ENCODE measurements around the gene USP6NL. TPM values are rescaled to one million over a fixed set of nuclear protein-coding genes. Genes with fewer than 3 reads are reported as not detected.

Gene USP6NL
- total and polyA plus RNA-seq, 4 donors: 24.6 to 30.8 (median 27.8) TPM

DNA sequence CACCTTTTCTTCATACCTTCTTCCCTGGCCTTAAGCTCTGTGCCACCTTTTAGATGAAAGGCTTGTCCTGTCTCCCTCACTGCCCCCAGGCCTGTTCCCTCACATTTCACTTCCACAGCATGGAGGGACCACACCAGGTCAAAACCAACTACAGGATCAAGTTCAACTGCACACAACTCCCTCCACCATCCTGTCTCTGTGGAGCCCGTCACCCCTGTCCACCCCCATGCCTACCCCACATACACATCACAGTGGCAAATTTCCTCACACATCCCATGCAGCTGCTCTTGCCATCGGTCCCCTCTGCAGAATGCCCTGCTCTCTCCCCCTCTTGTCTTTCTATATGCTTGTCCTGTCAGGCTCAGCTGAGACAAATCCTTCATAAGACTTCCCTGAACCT lies 154.1 kb downstream of the USP6NL start:
- Histone ChIP-seq H3K36me3 (ENCODE audit: control insufficient read depth, insufficient read depth, low read length) (no peaks in the 10 kb centered on the region), H3K4me3 (ENCODE audit: low read depth, low read length) (no peak overlapping the region), H3K27me3 (ENCODE audit: control insufficient read depth, insufficient read depth, low read length) (no peaks in the 10 kb centered on the region), H3K4me1 (ENCODE audit: control insufficient read depth, insufficient read depth, low read length) (no peaks in the 10 kb centered on the region), H3K9me3 (ENCODE audit: control insufficient read depth, insufficient read depth, low read length) (no peaks in the 10 kb centered on the region), H3K27ac (ENCODE audit: low read depth, low read length) (no peak overlapping the region)
- no peak for DNase-seq (ENCODE audit: low read depth in 4 of 6, low spot score in 6 of 6)
- 97% methylated on average over 2 of the region's 2 CpGs for WGBS (ENCODE audit: insufficient coverage)

DNA sequence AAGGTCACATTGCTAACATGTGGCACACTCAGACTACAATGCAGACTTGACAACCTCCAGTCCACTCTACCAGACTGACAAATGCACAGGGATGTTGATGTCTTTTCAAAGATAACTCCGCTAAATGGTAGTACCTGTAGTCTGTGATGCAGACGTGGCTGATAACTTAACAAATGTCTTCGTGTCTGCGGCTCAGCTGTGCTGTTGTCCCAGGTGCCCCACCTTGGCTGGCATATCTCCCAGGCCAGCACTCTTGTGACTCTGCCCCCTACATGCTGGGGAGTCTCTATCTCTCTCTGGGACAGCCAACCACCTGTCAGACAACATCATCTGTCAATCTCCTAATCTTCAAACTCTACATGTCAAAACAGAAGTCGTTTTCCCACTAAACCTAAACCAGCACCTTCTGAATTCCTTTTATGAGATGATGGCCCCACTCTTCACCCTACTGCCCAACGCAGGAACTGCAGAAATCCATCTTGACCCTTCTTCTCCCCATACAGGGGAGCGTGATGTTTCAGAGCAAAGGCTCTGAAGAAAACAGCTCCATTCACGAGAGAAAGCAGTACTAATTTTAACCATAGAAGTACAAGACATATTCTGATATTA lies 156.4 kb downstream of the USP6NL start:
- H3K27ac ChIP-seq (ENCODE audit: low read depth, low read length): no peak overlapping the region
- 84% methylated on average over 5 of the region's 8 CpGs for WGBS (ENCODE audit: insufficient coverage)
- H3K4me1 ChIP-seq (ENCODE audit: control insufficient read depth, insufficient read depth, low read length): no peaks in the 10 kb centered on the region
- no peak overlapping the region for H3K4me3 ChIP-seq (ENCODE audit: low read depth, low read length)
- no peaks in the 10 kb centered on the region for H3K9me3 ChIP-seq (ENCODE audit: control insufficient read depth, insufficient read depth, low read length)
- H3K36me3 ChIP-seq (ENCODE audit: control insufficient read depth, insufficient read depth, low read length): no peaks in the 10 kb centered on the region
- DNase-seq (ENCODE audit: low read depth in 4 of 6, low spot score in 6 of 6): no peak
- H3K27me3 ChIP-seq (ENCODE audit: control insufficient read depth, insufficient read depth, low read length): no peaks in the 10 kb centered on the region

DNA sequence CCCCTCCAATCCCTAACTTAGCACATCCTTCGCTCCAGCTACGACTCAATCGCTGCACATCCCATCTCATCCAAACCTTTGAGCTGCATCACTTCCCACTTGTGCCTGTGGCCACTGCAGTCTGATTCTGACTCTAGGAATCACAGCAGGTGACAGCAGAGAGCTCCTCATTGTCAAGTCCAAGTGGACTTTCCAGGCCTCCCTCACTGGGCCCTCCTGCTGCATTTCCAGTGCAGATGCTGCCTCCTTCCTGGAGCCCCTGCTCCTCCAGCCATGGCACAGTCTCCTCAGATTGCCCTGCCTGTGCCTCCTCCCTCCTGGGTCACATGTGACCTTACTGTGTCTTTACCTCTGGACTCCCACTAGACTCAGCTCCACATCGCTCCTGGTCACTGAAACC lies 157.3 kb downstream of the USP6NL start:
- H3K9me3 ChIP-seq (ENCODE audit: control insufficient read depth, insufficient read depth, low read length): no peaks in the 10 kb centered on the region
- no peak overlapping the region for H3K4me3 ChIP-seq (ENCODE audit: low read depth, low read length)
- no peak for DNase-seq (ENCODE audit: low read depth in 4 of 6, low spot score in 6 of 6)
- whole genome bisulfite sequencing (ENCODE audit: insufficient coverage): 94% methylated on average over 4 of the region's 4 CpGs
- peaks cover under 1% of the 10 kb centered on the region for H3K4me1 ChIP-seq (ENCODE audit: control insufficient read depth, insufficient read depth, low read length)
- H3K27ac ChIP-seq (ENCODE audit: low read depth, low read length): no peak overlapping the region
- no peaks in the 10 kb centered on the region for H3K36me3 ChIP-seq (ENCODE audit: control insufficient read depth, insufficient read depth, low read length)
- H3K27me3 ChIP-seq (ENCODE audit: control insufficient read depth, insufficient read depth, low read length): no peaks in the 10 kb centered on the region

DNA sequence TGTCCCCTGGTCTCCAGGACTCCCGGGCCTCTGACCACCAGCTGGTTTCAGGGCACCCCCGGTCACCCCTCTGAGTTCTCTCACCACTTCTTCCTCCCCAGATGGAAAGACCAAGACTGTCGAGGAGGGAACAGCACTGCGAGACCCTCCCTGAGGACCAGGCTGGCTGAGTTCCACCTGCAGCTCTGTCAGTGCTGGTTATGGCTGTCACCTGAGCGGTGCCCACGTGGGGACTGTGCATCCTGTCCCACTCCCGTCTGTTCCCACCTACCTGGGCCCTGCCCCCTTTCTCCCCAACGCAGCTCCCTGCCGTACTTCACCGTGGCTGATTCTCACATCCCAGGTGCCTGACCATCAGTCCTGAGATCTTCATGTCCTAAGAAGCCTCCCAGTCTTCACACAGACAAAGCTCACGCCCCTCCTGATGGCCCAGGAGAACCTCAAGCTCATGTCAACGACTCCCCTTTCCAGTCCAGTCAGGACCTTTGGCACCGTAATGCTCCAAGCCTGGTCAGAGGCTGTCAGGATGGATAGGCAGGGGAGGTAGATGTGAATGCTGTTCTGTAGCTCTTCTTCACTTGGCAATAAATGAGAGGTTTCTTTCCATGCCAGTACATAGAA lies 159.7 kb downstream of the USP6NL start:
- Histone ChIP-seq H3K9me3 (ENCODE audit: control insufficient read depth, insufficient read depth, low read length) (no peaks in the 10 kb centered on the region), H3K27ac (ENCODE audit: low read depth, low read length) (no peak overlapping the region), H3K4me3 (ENCODE audit: low read depth, low read length) (no peak overlapping the region), H3K36me3 (ENCODE audit: control insufficient read depth, insufficient read depth, low read length) (no peaks in the 10 kb centered on the region), H3K27me3 (ENCODE audit: control insufficient read depth, insufficient read depth, low read length) (no peaks in the 10 kb centered on the region), H3K4me1 (ENCODE audit: control insufficient read depth, insufficient read depth, low read length) (peaks cover 17% of the 10 kb centered on the region)
- DNase-seq (ENCODE audit: low read depth in 4 of 6, low spot score in 6 of 6): no peak
- 91% methylated on average over 12 of the region's 13 CpGs for WGBS (ENCODE audit: insufficient coverage)

DNA sequence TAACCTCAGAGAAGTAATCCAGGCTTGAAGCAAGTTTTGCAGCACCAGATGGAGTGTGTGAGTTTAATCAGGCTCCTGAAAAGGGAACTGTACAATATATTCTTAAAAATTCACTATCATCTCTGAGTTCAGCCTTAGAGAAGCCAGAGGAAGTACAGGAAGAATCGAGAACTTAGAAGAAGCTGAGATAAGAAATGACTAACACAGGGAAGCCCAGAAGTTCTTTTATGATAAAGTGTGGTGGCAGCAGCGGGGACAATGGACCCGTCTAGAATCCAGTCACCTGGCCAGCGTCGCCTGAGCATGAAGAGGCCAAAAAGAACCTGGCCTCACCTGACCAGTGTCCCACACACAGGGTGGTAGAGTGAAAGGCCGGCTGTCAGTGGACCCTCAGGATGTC lies 161.0 kb downstream of the USP6NL start:
- no peak for DNase-seq (ENCODE audit: low read depth in 4 of 6, low spot score in 6 of 6)
- Histone ChIP-seq H3K36me3 (ENCODE audit: control insufficient read depth, insufficient read depth, low read length) (no peaks in the 10 kb centered on the region), H3K9me3 (ENCODE audit: control insufficient read depth, insufficient read depth, low read length) (no peaks in the 10 kb centered on the region), H3K27me3 (ENCODE audit: control insufficient read depth, insufficient read depth, low read length) (no peaks in the 10 kb centered on the region), H3K4me1 (ENCODE audit: control insufficient read depth, insufficient read depth, low read length) (peaks cover 17% of the 10 kb centered on the region), H3K4me3 (ENCODE audit: low read depth, low read length) (no peak overlapping the region), H3K27ac (ENCODE audit: low read depth, low read length) (no peak overlapping the region)
- 61% methylated on average over 5 of the region's 6 CpGs for WGBS (ENCODE audit: insufficient coverage)

DNA sequence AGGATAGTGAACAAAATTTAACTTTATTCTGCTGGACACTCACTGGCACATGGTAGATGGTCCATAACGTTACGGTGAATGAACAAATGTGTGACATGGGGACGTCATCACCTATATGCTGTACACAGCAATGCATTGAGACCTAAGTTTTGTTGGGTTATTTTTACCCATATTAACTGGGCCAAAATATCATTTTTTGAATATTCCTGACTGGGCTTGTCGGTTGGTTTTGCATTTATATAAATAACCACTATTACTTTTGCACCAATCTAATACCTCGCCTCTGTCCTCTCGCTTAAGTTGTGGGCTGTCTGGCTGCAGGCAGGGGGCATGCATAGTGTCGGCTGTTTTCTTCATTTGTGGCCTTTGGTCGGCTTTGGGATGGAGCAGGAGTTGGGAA lies 161.7 kb downstream of the USP6NL start:
- WGBS (ENCODE audit: insufficient coverage): 77% methylated on average over 3 of the region's 8 CpGs
- no peak overlapping the region for H3K4me3 ChIP-seq (ENCODE audit: low read depth, low read length)
- no peaks in the 10 kb centered on the region for H3K36me3 ChIP-seq (ENCODE audit: control insufficient read depth, insufficient read depth, low read length)
- no peak overlapping the region for H3K27ac ChIP-seq (ENCODE audit: low read depth, low read length)
- no peak for DNase-seq (ENCODE audit: low read depth in 4 of 6, low spot score in 6 of 6)
- no peaks in the 10 kb centered on the region for H3K9me3 ChIP-seq (ENCODE audit: control insufficient read depth, insufficient read depth, low read length)
- peaks cover 17% of the 10 kb centered on the region for H3K4me1 ChIP-seq (ENCODE audit: control insufficient read depth, insufficient read depth, low read length)
- H3K27me3 ChIP-seq (ENCODE audit: control insufficient read depth, insufficient read depth, low read length): no peaks in the 10 kb centered on the region

DNA sequence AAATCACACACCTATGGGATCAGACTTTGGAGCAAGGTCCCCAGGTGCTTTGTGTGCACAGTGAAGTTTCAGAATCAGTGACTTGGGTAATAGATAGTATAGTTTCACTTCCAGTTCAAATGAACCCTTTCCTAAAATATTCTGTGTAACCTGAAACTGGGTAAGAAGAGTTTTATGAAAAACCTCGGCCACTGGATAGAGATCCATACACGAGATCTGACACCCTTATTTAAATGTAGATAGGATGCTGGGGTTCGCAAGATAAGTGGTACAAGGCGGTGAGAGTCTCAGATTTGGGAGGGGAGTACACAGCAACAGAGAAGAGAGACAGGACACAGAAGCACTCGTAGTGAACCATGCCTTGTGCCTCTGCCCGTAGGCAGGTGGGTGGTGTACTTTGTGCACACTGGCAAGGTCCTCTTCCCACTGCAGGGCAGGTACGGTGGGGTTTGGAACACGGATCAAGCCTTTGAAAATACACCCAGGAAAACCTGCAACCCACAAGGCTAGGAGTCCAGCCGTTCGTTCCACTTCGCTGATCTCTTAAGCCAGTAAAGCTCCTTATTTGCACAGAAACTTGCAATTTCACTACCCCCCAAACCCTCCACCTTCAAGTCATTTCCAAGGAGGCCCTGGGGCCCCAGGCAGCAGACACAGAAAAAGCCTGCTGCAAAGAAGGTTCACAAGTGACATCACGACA lies 162.8 kb downstream of the USP6NL start:
- no peak for DNase-seq (ENCODE audit: low read depth in 4 of 6, low spot score in 6 of 6)
- no peaks in the 10 kb centered on the region for H3K9me3 ChIP-seq (ENCODE audit: control insufficient read depth, insufficient read depth, low read length)
- no peaks in the 10 kb centered on the region for H3K36me3 ChIP-seq (ENCODE audit: control insufficient read depth, insufficient read depth, low read length)
- 70% methylated on average over 11 of the region's 12 CpGs for WGBS (ENCODE audit: insufficient coverage)
- no peaks in the 10 kb centered on the region for H3K27me3 ChIP-seq (ENCODE audit: control insufficient read depth, insufficient read depth, low read length)
- H3K4me3 ChIP-seq (ENCODE audit: low read depth, low read length): no peak overlapping the region
- H3K27ac ChIP-seq (ENCODE audit: low read depth, low read length): no peak overlapping the region
- H3K4me1 ChIP-seq (ENCODE audit: control insufficient read depth, insufficient read depth, low read length): peaks cover 17% of the 10 kb centered on the region

DNA sequence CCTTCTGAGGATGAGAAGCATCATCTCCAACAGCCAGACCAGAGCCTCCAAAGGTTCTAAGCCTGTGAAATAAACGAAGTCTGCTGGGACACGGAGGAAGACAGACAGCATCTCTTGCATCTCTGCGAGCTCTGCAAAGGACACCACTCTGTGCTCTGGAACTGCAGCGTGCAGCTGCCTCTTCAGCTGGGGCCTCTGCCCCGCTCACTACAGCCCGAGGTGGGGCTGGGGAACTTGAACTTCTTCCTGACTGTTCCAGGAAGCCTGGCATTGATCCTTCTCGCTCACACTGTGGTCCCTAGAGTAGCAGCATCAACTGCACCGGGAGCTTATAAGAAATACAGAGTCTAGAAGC lies 163.3 kb downstream of the USP6NL start:
- no peak for DNase-seq (ENCODE audit: low read depth in 4 of 6, low spot score in 6 of 6)
- peaks cover 17% of the 10 kb centered on the region for H3K4me1 ChIP-seq (ENCODE audit: control insufficient read depth, insufficient read depth, low read length)
- no peaks in the 10 kb centered on the region for H3K27me3 ChIP-seq (ENCODE audit: control insufficient read depth, insufficient read depth, low read length)
- no peaks in the 10 kb centered on the region for H3K36me3 ChIP-seq (ENCODE audit: control insufficient read depth, insufficient read depth, low read length)
- H3K9me3 ChIP-seq (ENCODE audit: control insufficient read depth, insufficient read depth, low read length): no peaks in the 10 kb centered on the region
- WGBS (ENCODE audit: insufficient coverage): 61% methylated on average over 8 of the region's 8 CpGs
- no peak overlapping the region for H3K4me3 ChIP-seq (ENCODE audit: low read depth, low read length)
- no peak overlapping the region for H3K27ac ChIP-seq (ENCODE audit: low read depth, low read length)

DNA sequence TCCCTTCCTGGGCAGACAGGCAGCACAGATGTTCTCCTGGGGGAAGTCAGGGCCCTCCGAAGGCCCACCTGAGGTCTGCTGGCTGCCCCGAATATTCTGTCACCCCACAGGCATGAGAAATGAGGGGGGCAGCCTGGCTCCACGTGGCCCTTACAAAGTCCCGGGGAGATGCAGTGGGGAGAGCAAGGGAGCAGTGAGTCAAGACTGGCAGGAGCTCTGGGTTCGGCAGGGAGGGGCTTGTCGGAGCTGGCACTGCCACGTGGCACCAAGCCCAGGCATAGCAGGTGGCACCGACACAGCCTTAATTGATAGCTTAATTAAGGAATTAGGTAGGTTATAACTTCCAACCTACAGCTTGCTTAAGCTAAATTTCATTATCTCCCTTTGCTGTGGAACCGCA lies 163.9 kb downstream of the USP6NL start:
- Histone ChIP-seq H3K27ac (ENCODE audit: low read depth, low read length) (no peak overlapping the region), H3K27me3 (ENCODE audit: control insufficient read depth, insufficient read depth, low read length) (no peaks in the 10 kb centered on the region), H3K9me3 (ENCODE audit: control insufficient read depth, insufficient read depth, low read length) (no peaks in the 10 kb centered on the region), H3K4me1 (ENCODE audit: control insufficient read depth, insufficient read depth, low read length) (peaks cover 17% of the 10 kb centered on the region), H3K36me3 (ENCODE audit: control insufficient read depth, insufficient read depth, low read length) (no peaks in the 10 kb centered on the region), H3K4me3 (ENCODE audit: low read depth, low read length) (no peak overlapping the region)
- WGBS (ENCODE audit: insufficient coverage): 45% methylated on average over 8 of the region's 9 CpGs
- peak in 2 of 6 donors; percentile 80 to 82 for DNase-seq (ENCODE audit: low read depth in 4 of 6, low spot score in 6 of 6)

DNA sequence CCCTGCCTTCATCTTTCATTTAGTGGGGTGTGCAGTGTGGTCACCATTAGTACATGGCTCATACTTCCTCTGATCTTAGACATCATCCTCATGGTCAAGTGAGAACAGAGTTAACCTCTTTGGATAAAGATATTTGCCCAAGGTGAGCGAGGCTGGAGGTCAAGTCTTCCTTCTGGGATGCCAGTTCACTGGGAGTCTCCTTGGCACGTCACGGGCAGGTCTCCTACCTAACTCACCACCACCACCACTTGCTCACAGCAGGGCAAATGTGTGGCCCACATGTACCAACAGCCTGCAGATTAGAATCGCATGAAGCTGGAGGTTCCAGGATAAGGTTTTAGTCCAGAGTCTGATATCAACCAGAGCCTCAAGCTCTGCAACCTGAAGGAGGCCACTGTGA lies 164.6 kb downstream of the USP6NL start:
- Histone ChIP-seq H3K36me3 (ENCODE audit: control insufficient read depth, insufficient read depth, low read length) (no peaks in the 10 kb centered on the region), H3K27me3 (ENCODE audit: control insufficient read depth, insufficient read depth, low read length) (no peaks in the 10 kb centered on the region), H3K9me3 (ENCODE audit: control insufficient read depth, insufficient read depth, low read length) (no peaks in the 10 kb centered on the region), H3K4me1 (ENCODE audit: control insufficient read depth, insufficient read depth, low read length) (peaks cover 17% of the 10 kb centered on the region), H3K27ac (ENCODE audit: low read depth, low read length) (no peak overlapping the region), H3K4me3 (ENCODE audit: low read depth, low read length) (no peak overlapping the region)
- DNase-seq (ENCODE audit: low read depth in 4 of 6, low spot score in 6 of 6): no peak
- WGBS (ENCODE audit: insufficient coverage): 90% methylated on average over 4 of the region's 4 CpGs

Measured in spinal cord (tissue), 10 donors.